Right lobe of liver (tissue), 6 donors: ENCODE measurements around the gene MYO5A. TPM values are rescaled to one million over a fixed set of nuclear protein-coding genes. Genes with fewer than 3 reads are reported as not detected.

Source experiments
- ATAC-seq, 4 donors: fragments of 200-7000 bp; cut with Tn5 transposase; one replicate each; pipeline ENCODE4 v1.9.1; 2020; ENCODE audit warnings: mild to moderate bottlenecking in 4 of 4, moderate library complexity in 4 of 4
- DNase-seq, 3 donors: peaks; one replicate each; pipeline ENCODE4 v3.0.0-alpha.2; 2020
- H3K27ac ChIP-seq, 3 donors: fragments of 200-600 bp; one replicate each; pipeline ENCODE4 v1.8.0; 2022
- H3K27me3 ChIP-seq, 2 donors: fragments of 200-600 bp; one replicate each; pipeline ENCODE4 v1.8.0; 2022
- H3K36me3 ChIP-seq, 4 donors: fragments of 200-600 bp; sonication (generic) in 1 of 4; one replicate each; pipeline versions ENCODE4 v1.5.1 to v1.8.0; 2017 to 2022; ENCODE audit warnings: control low read depth in 1 of 4
- H3K4me1 ChIP-seq, 4 donors: fragments of 200-600 bp; sonication (generic) in 1 of 4; one replicate each; pipeline versions ENCODE4 v1.5.1 to v1.8.0; 2017 to 2022; ENCODE audit warnings: control low read depth in 1 of 4
- H3K4me3 ChIP-seq, 3 donors: fragments of 200-600 bp; one replicate each; pipeline ENCODE4 v1.8.0; 2022
- H3K9me3 ChIP-seq, 4 donors: fragments of 200-600 bp; sonication (generic) in 1 of 4; one replicate each; pipeline versions ENCODE4 v1.5.1 to v1.8.0; 2017 to 2022; ENCODE audit warnings: control low read depth in 1 of 4
- CTCF ChIP-seq, 4 donors: fragments of 200-600 bp in 3 of 4; fragments of 450-650 bp in 1 of 4; IDR thresholded peaks; one replicate each; pipeline versions ENCODE4 v1.5.1 to v1.8.0; 2016 to 2022; ENCODE audit warnings: antibody characterized with exemption in 4 of 4, mild to moderate bottlenecking in 2 of 4
- POLR2A ChIP-seq: fragments of 450-650 bp; IDR thresholded peaks from one replicate; pipeline ENCODE4 v1.6.1; 2017; ENCODE audit warnings: antibody characterized with exemption, mild to moderate bottlenecking
- WGBS: methylation state at CpG from one replicate; pipeline ENCODE4 v1.1.6; 2018; ENCODE audit warnings: low coverage, low lambda C conversion rate; ENCODE audit not compliant: insufficient coverage; ENCODE audit errors: missing lambda C conversion rate; 5-methylcytosine and 5-hydroxymethylcytosine counted together
- intact Hi-C, 2 donors: fragments of 100-400 bp; cut with DNase I; formaldehyde crosslinking; loops; one replicate each; pipeline versions ENCODE4 v1.11.2 to v1.14.1; 2022
- total RNA-seq, 6 experiments: library from RNA; depleted of rRNA in 2 of 6; stranded (reverse); fragments of >200 nt in 2 of 6; fragmentation: NEBNext Ultra II Directional in 3 of 6; extraction: Animal tissue kit (Norgen Biotek cat#: 25700) in 3 of 6; gene quantifications; one replicate each; pipeline versions ENCODE4 v1.1.0 to v1.2.4, GENCODE V29; 2016 to 2023
- donor health status: DM: no; HTN: yes; CAD: no.
- donor health status: DM: no; HTN: no; CAD: no.
- donor health status: DM: no; HTN: no; CAD: no.
- donor health status: DM: no; HTN: yes; CAD: no.
- donor health status: DM: no; HTN: yes; CAD: no.

The MYO5A gene
- total RNA-seq, 6 experiments from 2014 or later = 3.2 to 13.3 (median 5.0) TPM

- ATAC-seq = peak in 1 of 4 donors; percentile 36
- 71% methylated on average over 5 of the region's 5 CpGs for WGBS
- no peaks in the 10 kb centered on the region for H3K36me3 ChIP-seq
- H3K9me3 ChIP-seq = no peaks in the 10 kb centered on the region
- no peaks in the 10 kb centered on the region for H3K27me3 ChIP-seq
- intact Hi-C loops = no loop called here
- no peak overlapping the region for H3K4me3 ChIP-seq
- H3K27ac ChIP-seq = no peak overlapping the region
- peaks cover 0 to 5% (median 0%) of the 10 kb centered on the region in 4 donors for H3K4me1 ChIP-seq
- DNase-seq = no peak
- TF ChIP-seq CTCF (IDR thresholded peaks at IDR 0.05) = no peak
Measured at GRCh38 chr15:52337198-52337853, 191.4 kb downstream of the MYO5A start.

- no peak for TF ChIP-seq POLR2A
- TF ChIP-seq CTCF (IDR thresholded peaks at IDR 0.05) = peak in 2 of 4 donors; percentile 22 to 25
- ATAC-seq (no peak), DNase-seq (no peak)
- H3K4me3 ChIP-seq = no peak overlapping the region
- intact Hi-C loops = no loop called here
- H3K9me3 ChIP-seq = no peaks in the 10 kb centered on the region
- no peaks in the 10 kb centered on the region for H3K27me3 ChIP-seq
- no peaks in the 10 kb centered on the region for H3K36me3 ChIP-seq
- peaks cover 0 to 5% (median 0%) of the 10 kb centered on the region in 4 donors for H3K4me1 ChIP-seq
- H3K27ac ChIP-seq = no peak overlapping the region
- 76% methylated on average over 4 of the region's 4 CpGs for WGBS
Measured at GRCh38 chr15:52336529-52336928, 192.2 kb downstream of the MYO5A start.

GRCh38 chr15:52334491-52335160 lies 194.1 kb downstream of the MYO5A start:
- Histone ChIP-seq H3K36me3 (no peaks in the 10 kb centered on the region), H3K4me3 (no peak overlapping the region), H3K27me3 (no peaks in the 10 kb centered on the region), H3K27ac (no peak overlapping the region), H3K4me1 (no peaks in the 10 kb centered on the region), H3K9me3 (no peaks in the 10 kb centered on the region)
- WGBS = 70% methylated on average over 3 of the region's 3 CpGs
- TF ChIP-seq CTCF (IDR thresholded peaks at IDR 0.05) (no peak), POLR2A (no peak)
- intact Hi-C loops = no loop called here
- ATAC-seq (no peak), DNase-seq (no peak)

- 45% methylated on average over 5 of the region's 6 CpGs for WGBS
- peak; percentile 37 to 56 (median 44) for TF ChIP-seq CTCF (IDR thresholded peaks at IDR 0.05)
- no peak for TF ChIP-seq POLR2A
- intact Hi-C loops = no loop called here
- Histone ChIP-seq H3K27ac (no peak overlapping the region), H3K9me3 (no peaks in the 10 kb centered on the region), H3K4me3 (no peak overlapping the region), H3K27me3 (no peaks in the 10 kb centered on the region), H3K4me1 (no peaks in the 10 kb centered on the region), H3K36me3 (peaks cover 0 to under 1% (median 0%) of the 10 kb centered on the region in 4 donors)
- ATAC-seq (peak; percentile 83 to 99 (median 92)), DNase-seq (peak in 1 of 3 donors; percentile 31)
Measured at GRCh38 chr15:52331490-52332240, 197.0 kb downstream of the MYO5A start.
